Mucosa of stomach (tissue), 1 donor: ENCODE results near the gene PNPLA3.

Experiments used
- H3K27me3 ChIP-seq: one replicate; pipeline ENCODE4 v1.7.0; 2013; ENCODE audit warnings: mild to moderate bottlenecking, low read length; ENCODE audit not compliant: control insufficient read depth, insufficient read depth
- H3K36me3 ChIP-seq: one replicate; pipeline ENCODE4 v1.7.0; 2013; ENCODE audit warnings: low read length; ENCODE audit not compliant: control insufficient read depth, insufficient read depth
- H3K4me1 ChIP-seq: one replicate; pipeline ENCODE4 v1.7.0; 2013; ENCODE audit warnings: mild to moderate bottlenecking, low read length; ENCODE audit not compliant: control insufficient read depth, insufficient read depth
- H3K4me3 ChIP-seq: one replicate; pipeline ENCODE4 v1.7.0; 2013; ENCODE audit warnings: low read length
- H3K9ac ChIP-seq: one replicate; pipeline ENCODE4 v1.7.0; 2013; ENCODE audit warnings: mild to moderate bottlenecking, low read length, moderate library complexity
- H3K9me3 ChIP-seq: one replicate; pipeline ENCODE4 v1.7.0; 2013; ENCODE audit warnings: mild to moderate bottlenecking, low read length, moderate library complexity; ENCODE audit not compliant: control insufficient read depth
- donor health status: Pancreatic carcinoma.

PNPLA3 gene, protein sequence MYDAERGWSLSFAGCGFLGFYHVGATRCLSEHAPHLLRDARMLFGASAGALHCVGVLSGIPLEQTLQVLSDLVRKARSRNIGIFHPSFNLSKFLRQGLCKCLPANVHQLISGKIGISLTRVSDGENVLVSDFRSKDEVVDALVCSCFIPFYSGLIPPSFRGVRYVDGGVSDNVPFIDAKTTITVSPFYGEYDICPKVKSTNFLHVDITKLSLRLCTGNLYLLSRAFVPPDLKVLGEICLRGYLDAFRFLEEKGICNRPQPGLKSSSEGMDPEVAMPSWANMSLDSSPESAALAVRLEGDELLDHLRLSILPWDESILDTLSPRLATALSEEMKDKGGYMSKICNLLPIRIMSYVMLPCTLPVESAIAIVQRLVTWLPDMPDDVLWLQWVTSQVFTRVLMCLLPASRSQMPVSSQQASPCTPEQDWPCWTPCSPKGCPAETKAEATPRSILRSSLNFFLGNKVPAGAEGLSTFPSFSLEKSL

DNA sequence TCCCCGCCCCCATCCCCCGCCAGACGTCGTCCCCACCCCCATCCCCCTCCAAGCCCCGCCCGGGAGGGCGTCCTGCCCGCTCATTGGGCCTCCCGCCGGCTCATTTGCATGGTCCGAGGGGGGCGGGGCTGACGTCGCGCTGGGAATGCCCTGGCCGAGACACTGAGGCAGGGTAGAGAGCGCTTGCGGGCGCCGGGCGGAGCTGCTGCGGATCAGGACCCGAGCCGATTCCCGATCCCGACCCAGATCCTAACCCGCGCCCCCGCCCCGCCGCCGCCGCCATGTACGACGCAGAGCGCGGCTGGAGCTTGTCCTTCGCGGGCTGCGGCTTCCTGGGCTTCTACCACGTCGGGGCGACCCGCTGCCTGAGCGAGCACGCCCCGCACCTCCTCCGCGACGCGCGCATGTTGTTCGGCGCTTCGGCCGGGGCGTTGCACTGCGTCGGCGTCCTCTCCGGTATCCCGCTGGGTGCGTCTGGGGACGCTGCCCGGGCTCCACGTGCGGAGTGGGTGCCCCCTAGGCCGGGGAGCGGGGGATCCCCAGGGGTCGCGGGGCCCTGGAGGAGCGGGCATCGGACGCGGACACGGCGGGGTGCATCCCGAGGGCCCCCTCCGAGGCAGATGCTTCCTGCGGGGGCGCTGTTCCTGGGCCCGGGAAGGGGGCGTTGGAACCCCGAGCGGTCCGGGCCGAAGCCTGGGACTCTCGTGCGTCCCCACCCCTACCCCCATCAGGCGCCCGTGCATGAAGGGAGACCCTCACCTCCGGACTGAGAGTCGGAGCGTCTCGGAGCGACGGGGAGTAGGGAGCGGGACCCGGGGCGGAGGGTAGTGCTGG lies at the start of gene PNPLA3:
Gene PNPLA3 (plus strand): TSS at position 175 of the 834 bp plus-strand sequence. CDS start 107 bp downstream, at position 282.
- Histone ChIP-seq H3K4me3 (no peak within 1 kb of the TSS), H3K9ac (peak within 1 kb of the TSS; percentile 15), H3K36me3 (no peaks in the 10 kb centered on the region), H3K27me3 (peaks cover 6% of the 10 kb centered on the region), H3K9me3 (no peaks in the 10 kb centered on the region), H3K4me1 (peaks cover 19% of the 10 kb centered on the region)

DNA sequence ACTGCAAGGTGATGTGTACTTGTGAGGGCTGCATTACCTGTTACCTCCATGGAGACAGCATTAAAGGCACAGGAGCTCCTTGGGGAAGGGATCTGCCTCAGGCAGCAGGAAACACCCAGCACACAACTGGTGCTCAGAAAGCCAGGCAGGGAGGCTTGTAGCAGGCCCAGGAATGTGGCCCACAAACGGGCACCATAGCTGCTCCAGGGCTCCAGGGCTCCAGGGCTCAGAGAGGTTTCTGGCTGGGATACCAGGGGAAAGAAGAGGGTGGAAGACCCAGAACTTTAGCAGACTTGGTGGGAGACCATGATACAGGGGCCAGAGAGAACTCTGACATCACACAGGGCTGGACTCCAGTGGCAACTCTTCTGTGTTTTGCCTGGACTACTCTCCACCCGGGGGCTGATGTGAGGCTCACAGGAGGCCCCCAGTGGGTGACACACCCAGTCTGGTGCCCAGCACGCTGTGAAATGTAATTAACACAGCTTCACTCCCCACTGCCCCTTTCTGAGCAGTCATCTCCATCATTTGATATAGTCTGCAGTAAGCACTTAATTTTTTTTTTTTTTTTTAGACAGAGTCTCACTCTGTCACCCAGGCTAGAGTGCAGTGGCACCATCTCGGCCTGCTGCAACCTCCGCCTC lies 46.6 kb upstream of the PNPLA3 start:
- no peak overlapping the region for H3K9ac ChIP-seq
- no peaks in the 10 kb centered on the region for H3K9me3 ChIP-seq
- H3K4me1 ChIP-seq, result no peaks in the 10 kb centered on the region
- H3K27me3 ChIP-seq, result peaks cover 8% of the 10 kb centered on the region
- no peak overlapping the region for H3K4me3 ChIP-seq
- no peaks in the 10 kb centered on the region for H3K36me3 ChIP-seq

DNA sequence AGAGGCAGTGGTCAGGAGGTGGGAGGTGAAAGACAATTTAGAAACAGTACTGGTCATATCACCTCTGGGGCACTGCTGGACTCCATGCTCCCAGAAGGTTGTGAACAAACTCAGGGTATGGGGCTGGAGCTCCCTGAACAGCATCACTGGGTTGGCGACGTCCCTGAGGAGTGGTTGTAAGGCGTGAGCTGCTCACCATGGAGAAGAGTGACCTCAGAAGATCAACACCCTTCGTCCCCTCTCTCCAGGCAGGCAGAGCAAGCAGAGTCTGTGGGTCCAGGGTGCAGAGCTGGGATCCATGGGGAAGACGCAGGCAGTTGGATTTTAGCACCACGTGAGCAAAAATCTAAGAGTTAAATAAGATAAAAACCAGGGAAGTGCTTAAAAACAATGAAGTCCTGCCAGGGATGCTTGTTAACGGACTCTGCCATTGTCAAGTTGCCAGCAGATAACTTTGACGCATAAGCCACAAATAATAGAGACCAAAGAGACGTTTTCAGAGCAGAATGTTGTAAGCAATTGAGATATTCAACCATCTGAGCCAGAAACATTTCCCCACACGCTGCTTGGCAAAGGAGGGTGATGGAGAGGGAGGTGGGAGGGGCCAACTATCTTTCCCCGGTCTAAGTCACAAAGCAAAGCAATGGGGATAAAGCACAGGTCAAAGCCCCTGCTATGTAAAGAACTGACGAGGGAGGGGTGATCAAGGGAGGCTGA lies 45.4 kb upstream of the PNPLA3 start:
- Histone ChIP-seq H3K9me3 (no peaks in the 10 kb centered on the region), H3K9ac (no peak overlapping the region), H3K36me3 (no peaks in the 10 kb centered on the region), H3K4me3 (no peak overlapping the region), H3K27me3 (peaks cover 8% of the 10 kb centered on the region), H3K4me1 (no peaks in the 10 kb centered on the region)

DNA sequence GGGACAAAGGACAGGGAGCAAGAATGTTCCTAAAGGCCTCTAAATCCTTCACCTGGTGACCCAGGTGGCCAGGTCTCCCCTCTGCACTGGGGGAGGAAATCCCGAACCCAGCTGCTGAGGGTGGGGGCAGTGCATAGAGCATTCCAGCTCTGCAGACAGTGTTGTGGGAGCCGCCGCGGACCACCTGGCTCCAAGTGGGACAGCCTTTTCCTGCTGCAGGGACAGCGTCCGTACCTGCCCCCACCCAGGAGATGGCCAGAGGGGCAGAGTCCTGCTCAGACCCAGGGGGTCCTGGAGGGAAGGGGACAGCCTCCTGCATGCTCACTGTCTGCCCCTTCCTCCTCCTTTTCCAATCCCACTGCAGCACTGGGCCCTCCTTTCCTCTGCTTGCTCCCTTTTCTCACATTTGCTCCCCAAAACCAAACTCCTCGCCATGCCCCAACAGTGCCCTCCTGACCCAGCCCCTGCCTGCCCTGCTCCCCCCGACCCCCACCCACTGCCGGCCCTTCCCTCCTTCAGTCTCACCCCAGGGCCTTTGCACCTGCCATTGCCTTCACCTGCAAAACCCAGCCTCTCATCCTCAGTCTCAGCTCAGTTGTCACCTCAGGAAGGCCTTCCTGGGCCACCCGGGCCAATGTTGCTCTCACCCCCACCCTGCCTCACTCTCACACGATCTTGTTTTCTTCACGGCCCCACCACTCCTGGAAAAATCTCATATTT lies 44.6 kb upstream of the PNPLA3 start:
- no peaks in the 10 kb centered on the region for H3K36me3 ChIP-seq
- no peaks in the 10 kb centered on the region for H3K9me3 ChIP-seq
- peaks cover 8% of the 10 kb centered on the region for H3K27me3 ChIP-seq
- H3K4me1 ChIP-seq, result no peaks in the 10 kb centered on the region
- no peak overlapping the region for H3K9ac ChIP-seq
- no peak overlapping the region for H3K4me3 ChIP-seq

DNA sequence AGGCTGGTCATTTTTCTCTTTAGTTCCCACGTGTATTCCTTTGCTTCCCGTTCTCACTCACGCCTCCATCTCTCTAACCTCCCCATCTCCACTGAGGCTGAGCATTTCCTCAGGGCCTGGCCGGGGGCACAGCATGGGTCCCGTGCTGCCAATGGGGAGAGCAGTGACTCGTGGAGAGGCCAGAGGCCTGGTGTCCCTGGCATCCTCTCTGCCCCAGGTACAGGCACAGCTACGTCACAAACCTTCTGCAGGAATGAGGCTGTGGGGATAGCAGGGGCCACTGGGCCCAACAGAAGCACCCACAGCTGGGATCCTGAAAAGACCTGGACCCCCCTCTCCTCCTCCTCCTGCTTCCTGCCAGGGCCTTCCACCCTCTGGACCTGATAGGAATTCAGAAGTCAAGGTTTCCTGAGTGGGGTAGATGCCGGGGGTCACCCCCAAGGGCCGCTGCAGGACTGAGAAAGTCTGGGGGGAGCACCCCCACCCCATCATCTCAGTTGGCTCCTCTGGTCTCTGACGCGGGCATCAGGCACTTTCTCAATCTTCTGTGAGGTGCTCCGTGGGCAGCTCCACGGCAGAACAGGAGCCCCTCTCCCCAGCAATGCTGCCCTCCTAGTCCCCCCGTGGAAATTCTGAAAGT lies 43.6 kb upstream of the PNPLA3 start:
- H3K27me3 ChIP-seq, result peaks cover 11% of the 10 kb centered on the region
- no peaks in the 10 kb centered on the region for H3K4me1 ChIP-seq
- no peaks in the 10 kb centered on the region for H3K9me3 ChIP-seq
- no peak overlapping the region for H3K9ac ChIP-seq
- H3K4me3 ChIP-seq, result no peak overlapping the region
- H3K36me3 ChIP-seq, result no peaks in the 10 kb centered on the region

DNA sequence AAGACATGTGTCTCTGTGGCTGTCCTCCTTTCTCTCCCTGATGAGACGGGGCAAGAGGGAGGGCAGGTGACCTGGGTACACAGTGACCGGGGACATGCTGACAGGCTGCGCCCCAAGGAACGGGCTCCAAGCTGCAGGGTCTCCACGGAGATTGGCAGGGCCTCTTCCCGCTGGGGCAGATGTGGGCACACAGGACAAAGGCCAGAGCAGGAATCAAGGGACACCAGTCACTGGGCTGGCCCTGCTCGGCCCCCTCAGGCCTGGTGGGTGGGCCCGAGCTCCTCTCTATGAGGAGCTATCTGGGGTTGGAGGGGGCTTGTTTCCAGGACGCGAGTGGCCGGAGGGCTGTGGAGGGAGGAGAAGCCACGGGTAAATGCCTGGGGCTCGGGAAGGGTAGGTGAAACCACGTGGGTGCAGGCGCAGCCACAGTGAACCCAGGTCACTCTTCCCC lies 43.0 kb upstream of the PNPLA3 start:
- no peaks in the 10 kb centered on the region for H3K36me3 ChIP-seq
- H3K27me3 ChIP-seq, result peaks cover 11% of the 10 kb centered on the region

DNA sequence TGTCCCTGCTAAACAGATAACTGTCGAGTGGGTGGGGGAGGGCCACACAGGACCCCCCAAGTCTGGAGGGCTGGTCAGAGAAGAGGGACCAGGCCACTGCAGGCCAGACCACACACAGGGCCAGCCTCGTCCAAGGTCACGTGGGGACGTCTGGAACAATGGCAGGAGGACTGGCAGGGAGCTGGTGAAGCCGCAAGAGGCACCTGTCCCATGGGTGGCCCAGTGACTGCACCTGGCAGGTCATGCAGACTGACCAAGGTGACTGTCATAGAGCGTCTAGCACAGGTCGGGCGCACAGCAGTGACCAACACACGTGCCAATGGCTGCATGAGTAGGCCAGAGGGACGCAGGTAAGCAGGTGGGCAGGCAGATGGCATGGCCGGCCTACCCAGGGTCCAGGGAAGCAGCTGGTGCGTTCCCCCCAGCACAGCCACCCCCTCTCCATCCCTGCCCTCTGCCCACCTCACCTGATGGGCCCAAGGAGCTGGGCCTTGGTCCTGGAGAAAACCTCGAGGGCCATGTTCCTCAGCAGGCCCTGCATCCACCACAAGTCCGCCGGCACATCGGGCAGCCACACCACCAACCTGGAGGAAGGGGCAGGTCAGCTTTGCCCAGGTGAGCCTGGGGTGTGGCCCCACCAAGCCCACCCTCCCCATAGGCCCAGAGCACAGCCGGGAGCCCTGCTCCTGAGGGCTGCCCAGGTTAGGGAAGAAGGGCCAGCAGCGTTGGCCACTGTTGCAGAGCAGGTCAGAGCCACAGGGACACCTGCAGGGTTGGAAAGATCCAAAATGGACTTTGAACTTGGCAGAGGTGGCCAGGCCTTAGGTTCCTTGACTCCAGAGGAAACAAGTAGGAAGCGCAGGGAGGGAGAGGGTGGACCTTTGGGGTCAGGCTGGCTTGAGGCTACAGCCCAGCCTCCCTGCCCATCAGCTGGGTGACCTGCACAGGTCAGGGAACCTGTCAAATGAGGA lies 42.2 kb upstream of the PNPLA3 start:
- H3K36me3 ChIP-seq, result no peaks in the 10 kb centered on the region
- peaks cover 11% of the 10 kb centered on the region for H3K27me3 ChIP-seq
- H3K4me3 ChIP-seq, result no peak overlapping the region
- no peaks in the 10 kb centered on the region for H3K4me1 ChIP-seq
- no peak overlapping the region for H3K9ac ChIP-seq
- H3K9me3 ChIP-seq, result no peaks in the 10 kb centered on the region

More for the DNA sequence above, 43.0 kb upstream of the PNPLA3 start:
- Histone ChIP-seq H3K4me1 (no peaks in the 10 kb centered on the region), H3K9me3 (no peaks in the 10 kb centered on the region), H3K9ac (no peak overlapping the region), H3K4me3 (no peak overlapping the region)

DNA sequence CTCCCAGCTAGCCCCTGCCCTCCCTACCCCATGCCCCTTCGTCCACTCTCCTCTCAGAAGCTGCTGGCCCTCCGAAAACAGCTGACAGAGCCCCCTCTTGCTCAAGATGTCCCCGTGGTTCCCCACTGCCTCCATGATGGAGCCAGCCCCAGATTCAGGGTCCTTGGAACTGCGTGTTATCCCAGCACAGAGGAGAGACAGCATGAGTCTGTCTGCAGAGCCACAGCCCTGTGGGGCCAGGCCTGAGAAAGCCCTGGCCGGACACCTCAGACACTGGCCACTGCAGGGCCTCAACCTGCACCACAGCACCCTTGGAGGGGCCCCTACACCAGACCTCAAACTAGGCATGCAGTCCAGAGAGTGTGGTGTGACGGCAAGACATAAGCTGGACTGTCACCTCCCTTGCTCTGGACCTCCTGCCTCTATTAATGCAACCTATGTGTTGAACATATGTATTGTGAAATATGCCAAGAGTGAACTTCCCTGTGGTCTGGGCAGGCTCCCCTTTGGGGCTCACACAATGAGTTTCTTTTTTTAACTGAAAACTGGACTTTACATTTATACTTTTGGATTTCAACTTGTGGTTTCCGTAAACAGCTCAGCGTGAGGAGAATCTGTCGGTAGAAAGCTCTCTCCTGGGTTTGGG lies 41.4 kb upstream of the PNPLA3 start:
- H3K4me3 ChIP-seq, result no peak overlapping the region
- H3K36me3 ChIP-seq, result no peaks in the 10 kb centered on the region
- H3K4me1 ChIP-seq, result no peaks in the 10 kb centered on the region
- no peaks in the 10 kb centered on the region for H3K9me3 ChIP-seq
- no peak overlapping the region for H3K9ac ChIP-seq
- H3K27me3 ChIP-seq, result peaks cover 11% of the 10 kb centered on the region

DNA sequence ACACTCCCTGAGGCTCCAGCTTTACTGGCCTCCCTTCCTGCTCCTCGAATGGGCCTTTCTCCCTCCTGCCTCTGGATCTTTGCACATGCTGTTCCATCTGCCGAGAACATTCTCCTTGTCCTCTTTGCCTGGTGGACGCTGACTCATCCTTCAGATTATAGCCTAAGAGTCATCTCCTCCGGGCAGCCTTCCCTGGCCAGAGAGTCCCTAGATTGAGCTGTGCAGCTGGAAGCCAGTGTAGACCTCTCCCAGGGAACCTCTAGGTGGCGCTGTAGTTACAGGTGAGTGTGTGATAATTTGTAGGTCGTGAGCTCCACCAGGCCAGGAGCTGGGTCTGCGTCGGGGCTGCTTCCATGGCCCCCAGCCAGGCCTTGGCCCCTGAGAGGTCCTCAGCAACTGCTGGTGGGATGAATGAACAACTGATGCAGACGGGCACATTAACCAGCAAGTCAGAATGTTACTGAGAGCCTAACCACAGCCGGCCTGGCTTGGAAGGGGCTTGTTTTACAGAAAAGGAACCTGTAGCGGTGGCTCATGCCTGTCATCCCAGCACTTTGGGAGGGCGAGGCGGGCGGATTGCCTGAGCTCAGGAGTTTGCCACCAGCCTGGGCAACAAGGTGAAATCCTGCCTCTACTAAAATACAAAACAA lies 40.5 kb upstream of the PNPLA3 start:
- peaks cover 6% of the 10 kb centered on the region for H3K27me3 ChIP-seq
- H3K4me1 ChIP-seq, result no peaks in the 10 kb centered on the region
- no peak overlapping the region for H3K9ac ChIP-seq
- no peaks in the 10 kb centered on the region for H3K9me3 ChIP-seq
- no peaks in the 10 kb centered on the region for H3K36me3 ChIP-seq
- no peak overlapping the region for H3K4me3 ChIP-seq
